Measurements from ENCODE around the gene SGCE.

Gene SGCE

GRCh38 chr7:94576316-94576715 lies 79.6 kb downstream of the SGCE start:
- TF ChIP-seq TOX (CRISPR knock-in tag; IDR thresholded peaks at IDR 0.05; ENCODE audit: borderline replicate concordance) (no peak), ZFP3 (CRISPR knock-in tag; IDR thresholded peaks at IDR 0.05) (no peak), POU6F1 (CRISPR knock-in tag; IDR thresholded peaks at IDR 0.05; ENCODE audit: borderline replicate concordance, low read depth) (no peak), ZC3H10 (CRISPR knock-in tag; IDR thresholded peaks at IDR 0.05) (no peak), PPARA (CRISPR knock-in tag; IDR thresholded peaks at IDR 0.05; ENCODE audit: borderline replicate concordance) (no peak), ZNF70 (CRISPR knock-in tag; IDR thresholded peaks at IDR 0.05) (no peak), ARNTL (CRISPR knock-in tag; IDR thresholded peaks at IDR 0.05; ENCODE audit: borderline replicate concordance, low read depth) (no peak), ZNF565 (CRISPR knock-in tag; conservative IDR thresholded peaks at IDR 0.05; ENCODE audit: low read depth) (no peak), TCF4 (CRISPR knock-in tag; IDR thresholded peaks at IDR 0.05; ENCODE audit: borderline replicate concordance) (no peak)
- TF ChIP-seq, protein P1, sequence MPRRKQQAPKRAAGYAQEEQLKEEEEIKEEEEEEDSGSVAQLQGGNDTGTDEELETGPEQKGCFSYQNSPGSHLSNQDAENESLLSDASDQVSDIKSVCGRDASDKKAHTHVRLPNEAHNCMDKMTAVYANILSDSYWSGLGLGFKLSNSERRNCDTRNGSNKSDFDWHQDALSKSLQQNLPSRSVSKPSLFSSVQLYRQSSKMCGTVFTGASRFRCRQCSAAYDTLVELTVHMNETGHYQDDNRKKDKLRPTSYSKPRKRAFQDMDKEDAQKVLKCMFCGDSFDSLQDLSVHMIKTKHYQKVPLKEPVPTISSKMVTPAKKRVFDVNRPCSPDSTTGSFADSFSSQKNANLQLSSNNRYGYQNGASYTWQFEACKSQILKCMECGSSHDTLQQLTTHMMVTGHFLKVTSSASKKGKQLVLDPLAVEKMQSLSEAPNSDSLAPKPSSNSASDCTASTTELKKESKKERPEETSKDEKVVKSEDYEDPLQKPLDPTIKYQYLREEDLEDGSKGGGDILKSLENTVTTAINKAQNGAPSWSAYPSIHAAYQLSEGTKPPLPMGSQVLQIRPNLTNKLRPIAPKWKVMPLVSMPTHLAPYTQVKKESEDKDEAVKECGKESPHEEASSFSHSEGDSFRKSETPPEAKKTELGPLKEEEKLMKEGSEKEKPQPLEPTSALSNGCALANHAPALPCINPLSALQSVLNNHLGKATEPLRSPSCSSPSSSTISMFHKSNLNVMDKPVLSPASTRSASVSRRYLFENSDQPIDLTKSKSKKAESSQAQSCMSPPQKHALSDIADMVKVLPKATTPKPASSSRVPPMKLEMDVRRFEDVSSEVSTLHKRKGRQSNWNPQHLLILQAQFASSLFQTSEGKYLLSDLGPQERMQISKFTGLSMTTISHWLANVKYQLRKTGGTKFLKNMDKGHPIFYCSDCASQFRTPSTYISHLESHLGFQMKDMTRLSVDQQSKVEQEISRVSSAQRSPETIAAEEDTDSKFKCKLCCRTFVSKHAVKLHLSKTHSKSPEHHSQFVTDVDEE (CRISPR knock-in tag; IDR thresholded peaks at IDR 0.05): no peak
- no peak for ATAC-seq

DNA sequence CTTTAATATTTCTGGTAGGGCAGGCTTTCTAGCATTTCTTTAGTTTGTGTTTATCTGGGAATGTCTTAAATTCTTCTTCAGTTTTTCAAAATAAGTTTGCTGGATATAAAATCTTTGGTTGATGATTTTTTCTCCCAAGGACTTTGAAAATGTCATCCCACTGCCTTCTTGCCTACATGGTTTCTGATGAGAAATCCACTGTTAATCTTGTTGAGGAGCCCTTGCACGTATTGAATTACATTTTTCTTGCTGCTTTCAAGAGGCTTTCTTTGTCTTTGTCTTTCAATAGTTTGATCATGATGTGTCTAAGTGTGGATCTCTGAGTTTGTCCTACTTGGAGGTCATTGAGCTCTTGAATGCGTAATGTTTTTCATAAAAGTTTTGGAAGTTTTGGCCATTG lies 80.3 kb downstream of the SGCE start:
- TF ChIP-seq ZNF70 (CRISPR knock-in tag; IDR thresholded peaks at IDR 0.05): no peak
- TF ChIP-seq BACH2 (CRISPR knock-in tag; IDR thresholded peaks at IDR 0.05; ENCODE audit: borderline replicate concordance): no peak
- no peak for TF ChIP-seq CSDC2 (CRISPR knock-in tag; IDR thresholded peaks at IDR 0.05)
- TF ChIP-seq PPARA (CRISPR knock-in tag; IDR thresholded peaks at IDR 0.05; ENCODE audit: borderline replicate concordance): no peak
- no peak for TF ChIP-seq OSR1 (CRISPR knock-in tag; IDR thresholded peaks at IDR 0.05)
- no peak for TF ChIP-seq ZNF8 (CRISPR knock-in tag; IDR thresholded peaks at IDR 0.05)
- TF ChIP-seq GLIS3 (CRISPR knock-in tag; IDR thresholded peaks at IDR 0.05): no peak
- TF ChIP-seq ZC3H10 (CRISPR knock-in tag; IDR thresholded peaks at IDR 0.05): no peak
- TF ChIP-seq TOX (CRISPR knock-in tag; IDR thresholded peaks at IDR 0.05; ENCODE audit: borderline replicate concordance): no peak
- no peak for ATAC-seq

DNA sequence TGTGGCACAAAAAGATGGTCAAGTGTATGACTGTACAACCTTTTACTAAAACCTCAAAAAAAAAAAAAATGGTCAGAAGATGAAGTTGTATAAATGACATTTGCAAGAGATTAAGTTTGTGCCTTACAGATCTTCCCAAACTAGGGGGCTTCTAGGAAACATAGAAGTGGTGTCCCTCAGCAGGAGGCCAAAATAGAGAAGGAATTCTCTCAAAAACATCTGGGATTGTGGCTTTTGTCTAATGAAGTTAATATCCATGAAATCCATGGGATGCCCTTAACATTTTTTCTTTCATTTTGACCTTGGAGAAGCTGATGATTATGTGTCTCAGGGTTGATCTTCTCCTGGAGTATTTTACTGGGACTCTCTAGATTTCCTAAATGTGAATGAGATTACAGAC lies 84.1 kb downstream of the SGCE start:
- ATAC-seq: no peak
- no peak for TF ChIP-seq ESRRG (CRISPR knock-in tag; IDR thresholded peaks at IDR 0.05)
- TF ChIP-seq SNAI2 (CRISPR knock-in tag; IDR thresholded peaks at IDR 0.05): no peak

GRCh38 chr7:94567396-94567795 lies 88.5 kb downstream of the SGCE start:
- no peak for ATAC-seq
- TF ChIP-seq PPARA (CRISPR knock-in tag; IDR thresholded peaks at IDR 0.05; ENCODE audit: borderline replicate concordance) (no peak), ISL1 (CRISPR knock-in tag; IDR thresholded peaks at IDR 0.05) (no peak), ARNTL (CRISPR knock-in tag; IDR thresholded peaks at IDR 0.05; ENCODE audit: borderline replicate concordance, low read depth) (no peak), OSR1 (CRISPR knock-in tag; IDR thresholded peaks at IDR 0.05) (no peak), CREB5 (CRISPR knock-in tag; IDR thresholded peaks at IDR 0.05; ENCODE audit: low read depth) (no peak)
- TF ChIP-seq, protein P1 (CRISPR knock-in tag; IDR thresholded peaks at IDR 0.05): no peak
